Liver (tissue), 9 donors: ENCODE data around the gene MAGEA3. TPM values are rescaled to one million over a fixed set of nuclear protein-coding genes. Genes with fewer than 3 reads are reported as not detected.
"Not testable (repeated sequence)": the region's sequence is repeated elsewhere in the genome, so short reads cannot be mapped to it uniquely, and the experiment has no call there.

Experiments
- DNase-seq: peaks from one replicate; pipeline ENCODE4 v3.0.0-alpha.2; 2017; ENCODE audit warnings: low spot score
- H3K27ac ChIP-seq, 2 donors: one replicate each; pipeline ENCODE4 v1.7.0; 2013; ENCODE audit warnings: inconsistent platforms in 2 of 2, low read length in 2 of 2, control low read depth in 1 of 2, low read depth in 1 of 2, mild to moderate bottlenecking in 1 of 2
- H3K27me3 ChIP-seq, 4 donors: one replicate each; pipeline versions ENCODE4 v1.6.1 to v1.7.0; 2013; ENCODE audit warnings: low read length in 3 of 4, inconsistent platforms in 1 of 4, mild to moderate bottlenecking in 1 of 4, moderate library complexity in 1 of 4; ENCODE audit not compliant: control insufficient read depth in 4 of 4, insufficient read depth in 4 of 4
- H3K36me3 ChIP-seq, 4 donors: one replicate each; pipeline versions ENCODE4 v1.6.1 to v1.7.0; 2013; ENCODE audit warnings: low read length in 3 of 4, mild to moderate bottlenecking in 3 of 4, low read depth in 1 of 4, moderate library complexity in 1 of 4; ENCODE audit not compliant: control insufficient read depth in 4 of 4, insufficient read depth in 3 of 4
- H3K4me1 ChIP-seq, 4 donors: one replicate each; pipeline versions ENCODE4 v1.6.1 to v1.7.0; 2013; ENCODE audit warnings: low read length in 3 of 4, mild to moderate bottlenecking in 3 of 4, moderate library complexity in 1 of 4; ENCODE audit not compliant: control insufficient read depth in 4 of 4, insufficient read depth in 4 of 4
- H3K4me3 ChIP-seq, 3 donors: one replicate each; pipeline versions ENCODE4 v1.6.1 to v1.7.0; 2013; ENCODE audit warnings: low read length in 3 of 3, control low read depth in 1 of 3, low read depth in 1 of 3, mild to moderate bottlenecking in 1 of 3
- H3K9ac ChIP-seq, 2 donors: one replicate each; pipeline ENCODE4 v1.7.0; 2013; ENCODE audit warnings: low read length in 2 of 2, mild to moderate bottlenecking in 2 of 2, moderate library complexity in 2 of 2, control low read depth in 1 of 2, low read depth in 1 of 2
- H3K9me3 ChIP-seq, 4 donors: one replicate each; pipeline versions ENCODE4 v1.6.1 to v1.7.0; 2013; ENCODE audit warnings: low read length in 3 of 4; ENCODE audit not compliant: control insufficient read depth in 4 of 4
- EGR1 ChIP-seq, 2 donors: IDR thresholded peaks; 2 replicates each; pipeline ENCODE4 v1.6.1; 2016 to 2018; ENCODE audit warnings: antibody characterized with exemption in 2 of 2, low read depth in 2 of 2
- FOXA1 ChIP-seq: IDR thresholded peaks from 2 replicates; pipeline ENCODE4 v1.6.1; 2016; ENCODE audit warnings: antibody characterized with exemption
- FOXA2 ChIP-seq: IDR thresholded peaks from 2 replicates; pipeline ENCODE4 v1.6.1; 2016; ENCODE audit warnings: antibody characterized with exemption
- HNF4A ChIP-seq, 2 donors: conservative IDR thresholded peaks; 2 replicates each; pipeline ENCODE4 v1.6.1; 2016; ENCODE audit warnings: antibody characterized with exemption in 2 of 2, mild to moderate bottlenecking in 2 of 2
- HNF4G ChIP-seq: IDR thresholded peaks from 2 replicates; pipeline ENCODE4 v1.6.1; 2016; ENCODE audit warnings: antibody characterized with exemption
- JUND ChIP-seq, 2 donors: IDR thresholded peaks; 2 replicates each; pipeline ENCODE4 v1.6.1; 2016; ENCODE audit warnings: antibody characterized with exemption in 2 of 2
- RAD21 ChIP-seq, 2 donors: IDR thresholded peaks; 2 replicates each; pipeline ENCODE4 v1.6.1; 2016; ENCODE audit warnings: antibody characterized with exemption in 2 of 2, mild to moderate bottlenecking in 2 of 2
- RXRA ChIP-seq, 2 donors: IDR thresholded peaks; 2 replicates each; pipeline ENCODE4 v1.6.1; 2017 to 2018; ENCODE audit warnings: antibody characterized with exemption in 2 of 2, mild to moderate bottlenecking in 1 of 2
- TAF1 ChIP-seq: conservative IDR thresholded peaks from 2 replicates; pipeline ENCODE4 v1.6.1; 2016; ENCODE audit warnings: antibody characterized with exemption, mild to moderate bottlenecking
- WGBS: extraction: QIAGEN DNeasy Blood & Tissue Kit; methylation state at CpG from one replicate; pipeline ENCODE4 v1.1.7; 2013; 5-methylcytosine and 5-hydroxymethylcytosine counted together
- polyA plus RNA-seq, 2 donors: library from polyadenylated mRNA; stranded (reverse) in 1 of 2; unstranded in 1 of 2; fragments of 200-250 nt in 1 of 2; fragments of >200 nt in 1 of 2; fragmentation: Nextera tagmentation in 1 of 2; extraction: Ambion mirVana in 1 of 2; gene quantifications; one replicate each; pipeline versions ENCODE4 v1.2.1 to v1.2.3, GENCODE V29; 2013 to 2015
- total RNA-seq, 2 donors: library from RNA; depleted of rRNA; stranded (reverse); fragments of >200 nt; gene quantifications; one replicate each; pipeline ENCODE4 v1.2.3, GENCODE V29; 2014
- TF ChIP-seq, protein P1 (sequence below): IDR thresholded peaks from 2 replicates; pipeline ENCODE4 v1.6.1; 2016; ENCODE audit warnings: antibody characterized with exemption
- TF ChIP-seq, protein P2 (sequence below): IDR thresholded peaks from 2 replicates; pipeline ENCODE4 v1.6.1; 2016; ENCODE audit warnings: antibody characterized with exemption
- TF ChIP-seq, protein P3 (sequence below): fragments of 150-350 bp; IDR thresholded peaks from 2 replicates; pipeline ENCODE4 v1.5.1; 2017; ENCODE audit warnings: improper control_type of control experiment, low read depth, low read length; ENCODE audit not compliant: missing input control
- TF ChIP-seq, protein P4 (sequence below): IDR thresholded peaks from 2 replicates; pipeline ENCODE4 v1.6.1; 2016; ENCODE audit warnings: antibody characterized with exemption, mild to moderate bottlenecking
- donor health status: healthy.
- donor health status: healthy.
- donor health status: healthy.
- donor health status: healthy.
- donor health status: healthy.

MAGEA3 gene
- total and polyA plus RNA-seq, 4 donors, result not detected

DNA sequence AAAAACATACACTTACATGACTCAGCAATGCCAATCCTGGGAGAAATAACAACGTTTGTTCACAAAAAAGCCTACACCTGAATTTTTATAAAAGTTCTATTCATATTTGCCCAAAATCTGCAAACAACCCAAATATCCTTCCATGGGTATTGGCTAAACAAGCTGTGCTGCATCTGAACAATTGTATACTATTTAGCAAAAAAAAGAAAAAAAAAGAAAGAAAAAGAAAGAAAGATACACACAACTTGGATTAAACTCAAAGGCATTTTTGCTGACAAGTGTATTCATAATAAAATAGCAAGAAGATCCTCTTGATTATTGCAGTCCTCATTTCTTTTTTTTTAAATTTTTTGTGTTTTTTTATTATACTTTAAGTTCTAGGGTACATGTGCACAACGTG is 24.5 kb upstream of the MAGEA3 start:
- TF ChIP-seq, protein P1, sequence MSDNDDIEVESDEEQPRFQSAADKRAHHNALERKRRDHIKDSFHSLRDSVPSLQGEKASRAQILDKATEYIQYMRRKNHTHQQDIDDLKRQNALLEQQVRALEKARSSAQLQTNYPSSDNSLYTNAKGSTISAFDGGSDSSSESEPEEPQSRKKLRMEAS, result no peak
- TF ChIP-seq, protein P2, sequence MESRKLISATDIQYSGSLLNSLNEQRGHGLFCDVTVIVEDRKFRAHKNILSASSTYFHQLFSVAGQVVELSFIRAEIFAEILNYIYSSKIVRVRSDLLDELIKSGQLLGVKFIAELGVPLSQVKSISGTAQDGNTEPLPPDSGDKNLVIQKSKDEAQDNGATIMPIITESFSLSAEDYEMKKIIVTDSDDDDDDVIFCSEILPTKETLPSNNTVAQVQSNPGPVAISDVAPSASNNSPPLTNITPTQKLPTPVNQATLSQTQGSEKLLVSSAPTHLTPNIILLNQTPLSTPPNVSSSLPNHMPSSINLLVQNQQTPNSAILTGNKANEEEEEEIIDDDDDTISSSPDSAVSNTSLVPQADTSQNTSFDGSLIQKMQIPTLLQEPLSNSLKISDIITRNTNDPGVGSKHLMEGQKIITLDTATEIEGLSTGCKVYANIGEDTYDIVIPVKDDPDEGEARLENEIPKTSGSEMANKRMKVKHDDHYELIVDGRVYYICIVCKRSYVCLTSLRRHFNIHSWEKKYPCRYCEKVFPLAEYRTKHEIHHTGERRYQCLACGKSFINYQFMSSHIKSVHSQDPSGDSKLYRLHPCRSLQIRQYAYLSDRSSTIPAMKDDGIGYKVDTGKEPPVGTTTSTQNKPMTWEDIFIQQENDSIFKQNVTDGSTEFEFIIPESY, result no peak
- TF ChIP-seq RXRA (IDR thresholded peaks at IDR 0.05) (no peak), TAF1 (no peak), HNF4A (conservative IDR thresholded peaks at IDR 0.05) (no peak), HNF4G (no peak), RAD21 (IDR thresholded peaks at IDR 0.05) (no peak), FOXA2 (no peak), JUND (IDR thresholded peaks at IDR 0.05) (no peak), EGR1 (IDR thresholded peaks at IDR 0.05; ENCODE audit: low read depth in 2 of 2) (no peak), FOXA1 (no peak)
- TF ChIP-seq, protein P3, sequence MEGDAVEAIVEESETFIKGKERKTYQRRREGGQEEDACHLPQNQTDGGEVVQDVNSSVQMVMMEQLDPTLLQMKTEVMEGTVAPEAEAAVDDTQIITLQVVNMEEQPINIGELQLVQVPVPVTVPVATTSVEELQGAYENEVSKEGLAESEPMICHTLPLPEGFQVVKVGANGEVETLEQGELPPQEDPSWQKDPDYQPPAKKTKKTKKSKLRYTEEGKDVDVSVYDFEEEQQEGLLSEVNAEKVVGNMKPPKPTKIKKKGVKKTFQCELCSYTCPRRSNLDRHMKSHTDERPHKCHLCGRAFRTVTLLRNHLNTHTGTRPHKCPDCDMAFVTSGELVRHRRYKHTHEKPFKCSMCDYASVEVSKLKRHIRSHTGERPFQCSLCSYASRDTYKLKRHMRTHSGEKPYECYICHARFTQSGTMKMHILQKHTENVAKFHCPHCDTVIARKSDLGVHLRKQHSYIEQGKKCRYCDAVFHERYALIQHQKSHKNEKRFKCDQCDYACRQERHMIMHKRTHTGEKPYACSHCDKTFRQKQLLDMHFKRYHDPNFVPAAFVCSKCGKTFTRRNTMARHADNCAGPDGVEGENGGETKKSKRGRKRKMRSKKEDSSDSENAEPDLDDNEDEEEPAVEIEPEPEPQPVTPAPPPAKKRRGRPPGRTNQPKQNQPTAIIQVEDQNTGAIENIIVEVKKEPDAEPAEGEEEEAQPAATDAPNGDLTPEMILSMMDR, result no peak
- TF ChIP-seq, protein P4, sequence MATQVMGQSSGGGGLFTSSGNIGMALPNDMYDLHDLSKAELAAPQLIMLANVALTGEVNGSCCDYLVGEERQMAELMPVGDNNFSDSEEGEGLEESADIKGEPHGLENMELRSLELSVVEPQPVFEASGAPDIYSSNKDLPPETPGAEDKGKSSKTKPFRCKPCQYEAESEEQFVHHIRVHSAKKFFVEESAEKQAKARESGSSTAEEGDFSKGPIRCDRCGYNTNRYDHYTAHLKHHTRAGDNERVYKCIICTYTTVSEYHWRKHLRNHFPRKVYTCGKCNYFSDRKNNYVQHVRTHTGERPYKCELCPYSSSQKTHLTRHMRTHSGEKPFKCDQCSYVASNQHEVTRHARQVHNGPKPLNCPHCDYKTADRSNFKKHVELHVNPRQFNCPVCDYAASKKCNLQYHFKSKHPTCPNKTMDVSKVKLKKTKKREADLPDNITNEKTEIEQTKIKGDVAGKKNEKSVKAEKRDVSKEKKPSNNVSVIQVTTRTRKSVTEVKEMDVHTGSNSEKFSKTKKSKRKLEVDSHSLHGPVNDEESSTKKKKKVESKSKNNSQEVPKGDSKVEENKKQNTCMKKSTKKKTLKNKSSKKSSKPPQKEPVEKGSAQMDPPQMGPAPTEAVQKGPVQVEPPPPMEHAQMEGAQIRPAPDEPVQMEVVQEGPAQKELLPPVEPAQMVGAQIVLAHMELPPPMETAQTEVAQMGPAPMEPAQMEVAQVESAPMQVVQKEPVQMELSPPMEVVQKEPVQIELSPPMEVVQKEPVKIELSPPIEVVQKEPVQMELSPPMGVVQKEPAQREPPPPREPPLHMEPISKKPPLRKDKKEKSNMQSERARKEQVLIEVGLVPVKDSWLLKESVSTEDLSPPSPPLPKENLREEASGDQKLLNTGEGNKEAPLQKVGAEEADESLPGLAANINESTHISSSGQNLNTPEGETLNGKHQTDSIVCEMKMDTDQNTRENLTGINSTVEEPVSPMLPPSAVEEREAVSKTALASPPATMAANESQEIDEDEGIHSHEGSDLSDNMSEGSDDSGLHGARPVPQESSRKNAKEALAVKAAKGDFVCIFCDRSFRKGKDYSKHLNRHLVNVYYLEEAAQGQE, result no peak
- H3K9ac ChIP-seq, result no peak overlapping the region
- no peak overlapping the region for H3K4me3 ChIP-seq
- H3K4me1 ChIP-seq, result no peaks in the 10 kb centered on the region
- H3K36me3 ChIP-seq, result no peaks in the 10 kb centered on the region
- no peaks in the 10 kb centered on the region for H3K9me3 ChIP-seq
- H3K27ac ChIP-seq, result no peak overlapping the region
- 74% methylated on average over 2 of the region's 2 CpGs for WGBS
- H3K27me3 ChIP-seq, result no peaks in the 10 kb centered on the region
- no peak for DNase-seq

DNA sequence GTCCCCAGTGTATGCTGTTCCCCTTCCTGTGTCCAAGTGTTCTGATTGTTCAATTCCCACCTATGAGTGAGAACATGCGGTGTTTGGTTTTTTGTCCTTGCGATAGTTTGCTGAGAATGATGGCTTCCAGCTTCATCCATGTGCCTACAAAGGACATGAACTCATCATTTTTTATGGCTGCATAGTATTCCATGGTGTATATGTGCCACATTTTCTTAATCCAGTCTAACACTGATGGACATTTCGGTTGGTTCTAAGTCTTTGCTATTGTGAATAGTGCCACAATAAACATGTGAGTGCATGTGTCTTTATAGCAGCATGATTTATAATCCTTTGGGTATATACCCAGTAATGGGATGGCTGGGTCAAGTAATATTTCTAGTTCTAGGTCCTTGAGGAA is 23.9 kb upstream of the MAGEA3 start:
- H3K36me3 ChIP-seq, H3K9me3 ChIP-seq, H3K27me3 ChIP-seq, DNase-seq, H3K4me1 ChIP-seq, H3K9ac ChIP-seq, H3K4me3 ChIP-seq, H3K27ac ChIP-seq: not testable (repeated sequence)
- 87% methylated on average over 3 of the region's 3 CpGs for WGBS

DNA sequence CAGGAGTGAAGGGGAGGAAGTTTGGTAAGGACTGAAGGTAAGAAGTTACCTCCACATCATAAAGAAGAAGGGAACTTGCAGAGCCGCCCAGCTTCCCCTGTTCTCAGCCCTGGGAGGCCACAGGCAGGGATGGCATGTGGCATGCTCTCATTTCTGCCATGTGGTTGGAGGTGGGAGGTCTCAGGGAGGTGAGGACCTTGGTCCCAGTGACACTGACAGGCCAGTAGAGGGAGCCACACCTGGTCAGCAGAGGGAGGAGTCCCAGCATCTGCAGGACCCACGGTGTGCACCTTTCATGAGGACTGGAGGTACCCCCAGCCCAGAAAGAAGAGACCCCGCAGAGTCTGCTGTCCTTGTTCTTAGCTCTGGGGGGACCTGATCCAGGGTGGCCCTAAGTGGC is 17.6 kb upstream of the MAGEA3 start:
- not testable (repeated sequence) for H3K27me3 ChIP-seq, H3K9ac ChIP-seq, DNase-seq, H3K4me3 ChIP-seq, H3K9me3 ChIP-seq, H3K27ac ChIP-seq, H3K4me1 ChIP-seq, H3K36me3 ChIP-seq
- no CpG with 5 or more reads among the region's 3 CpGs for WGBS

DNA sequence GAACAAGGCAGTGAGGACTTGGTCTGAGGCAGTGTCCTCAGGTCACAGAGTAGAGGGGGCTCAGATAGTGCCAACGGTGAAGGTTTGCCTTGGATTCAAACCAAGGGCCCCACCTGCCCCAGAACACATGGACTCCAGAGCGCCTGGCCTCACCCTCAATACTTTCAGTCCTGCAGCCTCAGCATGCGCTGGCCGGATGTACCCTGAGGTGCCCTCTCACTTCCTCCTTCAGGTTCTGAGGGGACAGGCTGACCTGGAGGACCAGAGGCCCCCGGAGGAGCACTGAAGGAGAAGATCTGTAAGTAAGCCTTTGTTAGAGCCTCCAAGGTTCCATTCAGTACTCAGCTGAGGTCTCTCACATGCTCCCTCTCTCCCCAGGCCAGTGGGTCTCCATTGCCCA is 1.8 kb downstream of the MAGEA3 start:
- DNase-seq, H3K9me3 ChIP-seq, H3K9ac ChIP-seq, H3K27ac ChIP-seq, H3K4me3 ChIP-seq, H3K27me3 ChIP-seq, H3K36me3 ChIP-seq, H3K4me1 ChIP-seq: not testable (repeated sequence)
- 96% methylated on average over 4 of the region's 5 CpGs for WGBS

DNA sequence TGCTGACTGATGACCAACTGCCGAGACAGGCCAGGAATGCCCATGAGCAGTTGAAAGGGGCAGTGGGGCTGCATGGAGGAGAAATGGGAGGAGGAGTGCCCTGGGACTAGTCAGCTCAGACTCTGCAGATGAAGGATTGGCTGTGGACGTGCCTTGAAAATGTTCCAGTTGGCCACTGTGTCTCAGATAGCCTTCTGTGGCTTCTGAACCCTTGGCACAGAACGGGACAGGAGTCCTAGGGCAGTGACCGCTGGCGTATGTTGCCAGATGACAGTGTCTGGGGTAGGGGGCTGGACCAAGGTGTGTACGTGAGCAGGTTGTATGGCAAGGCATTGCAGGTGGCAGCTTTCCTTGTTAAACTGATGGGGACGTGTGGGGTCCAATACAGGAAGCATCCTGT is 7.9 kb downstream of the MAGEA3 start:
- not testable (repeated sequence) for H3K9ac ChIP-seq, H3K4me1 ChIP-seq, DNase-seq, H3K27me3 ChIP-seq, H3K9me3 ChIP-seq, H3K27ac ChIP-seq, H3K36me3 ChIP-seq, H3K4me3 ChIP-seq
- 85% methylated on average over 2 of the region's 7 CpGs for WGBS
